GM15510 (cell line): ENCODE results near the gene ANO7.

Experiments used
- POLR2A ChIP-seq: IDR thresholded peaks from 3 replicates; pipeline ENCODE4 v1.6.1; 2011; ENCODE audit warnings: borderline replicate concordance; ENCODE audit not compliant: insufficient read length; ENCODE audit errors: extremely low read depth

Gene ANO7

GRCh38 chr2:241256168-241256545 is 67.7 kb downstream of the ANO7 start:
- TF ChIP-seq POLR2A = no peak

GRCh38 chr2:241257419-241258032 is 69.0 kb downstream of the ANO7 start:
- TF ChIP-seq POLR2A = no peak

GRCh38 chr2:241258505-241259280 is 70.2 kb downstream of the ANO7 start:
- TF ChIP-seq POLR2A = no peak

- no peak for TF ChIP-seq POLR2A
Measured at GRCh38 chr2:241260911-241261310, 72.4 kb downstream of the ANO7 start.

- no peak for TF ChIP-seq POLR2A
Measured at GRCh38 chr2:241261628-241262027, 73.2 kb downstream of the ANO7 start.

- no peak for TF ChIP-seq POLR2A
Measured at GRCh38 chr2:241263061-241263460, 74.6 kb downstream of the ANO7 start.

- no peak for TF ChIP-seq POLR2A
Measured at GRCh38 chr2:241265506-241265905, 77.0 kb downstream of the ANO7 start.

GRCh38 chr2:241267249-241268067 is 79.0 kb downstream of the ANO7 start:
- no peak for TF ChIP-seq POLR2A

GRCh38 chr2:241268306-241268705 is 79.8 kb downstream of the ANO7 start:
- TF ChIP-seq POLR2A = no peak

GRCh38 chr2:241268716-241269445 is 80.4 kb downstream of the ANO7 start:
- no peak for TF ChIP-seq POLR2A

GRCh38 chr2:241269707-241270520 is 81.4 kb downstream of the ANO7 start:
- TF ChIP-seq POLR2A = no peak

- no peak for TF ChIP-seq POLR2A
Measured at GRCh38 chr2:241270531-241270930, 82.1 kb downstream of the ANO7 start.

- no peak for TF ChIP-seq POLR2A
Measured at GRCh38 chr2:241271706-241272302, 83.3 kb downstream of the ANO7 start.
